Keratinocyte (primary cell): ENCODE measurements around the gene AIFM3. TPM values are rescaled to one million over a fixed set of nuclear protein-coding genes. Genes with fewer than 3 reads are reported as not detected.

Source experiments
- DNase-seq: peaks from one replicate; pipeline ENCODE4 v3.0.0-alpha.2; 2011; ENCODE audit warnings: low read depth, missing footprints, low spot score
- FAIRE-seq: peaks from 2 replicates; lab custom pipeline; 2011; peaks lifted over from hg19 to GRCh38; lab: Jason Lieb, UNC
- H2AFZ ChIP-seq: 2 replicates; pipeline ENCODE4 v1.6.0; 2012; ENCODE audit warnings: low read length, control low read depth, inconsistent platforms; ENCODE audit not compliant: control insufficient read depth
- H3K27ac ChIP-seq: 2 replicates; pipeline ENCODE4 v1.5.1; 2011; ENCODE audit warnings: low read length; ENCODE audit not compliant: control insufficient read depth, insufficient read depth
- H3K27me3 ChIP-seq: 3 replicates; pipeline ENCODE4 v1.6.0; 2011; ENCODE audit warnings: low read length; ENCODE audit not compliant: control insufficient read depth, insufficient read depth; ENCODE audit errors: extremely low read depth
- H3K36me3 ChIP-seq, 2 experiments: 2 replicates in 1 of 2; 3 replicates in 1 of 2; pipeline ENCODE4 v1.5.1; 2011; ENCODE audit warnings: low read length in 2 of 2, mild to moderate bottlenecking in 1 of 2; ENCODE audit not compliant: control insufficient read depth in 2 of 2, insufficient read depth in 2 of 2; ENCODE audit errors: extremely low read depth in 1 of 2
- H3K4me1 ChIP-seq: 3 replicates; pipeline ENCODE4 v1.5.1; 2011; ENCODE audit warnings: low read length; ENCODE audit not compliant: control insufficient read depth, insufficient read depth; ENCODE audit errors: extremely low read depth
- H3K4me2 ChIP-seq: 3 replicates; pipeline ENCODE4 v1.6.0; 2011; ENCODE audit warnings: low read depth, low read length; ENCODE audit not compliant: control insufficient read depth, insufficient read depth; ENCODE audit errors: extremely low read depth
- H3K4me3 ChIP-seq, 3 experiments: fragments of 200-600 bp in 1 of 3; sonication (generic) in 1 of 3; 2 replicates in 2 of 3; 3 replicates in 1 of 3; pipeline ENCODE4 v1.5.1; 2011 to 2016; ENCODE audit warnings: low read length in 3 of 3, mild to moderate bottlenecking in 3 of 3, control low read depth in 2 of 3, inconsistent platforms in 1 of 3, low read depth in 1 of 3, mixed read lengths in 1 of 3, mixed run types in 1 of 3, moderate library complexity in 1 of 3; ENCODE audit not compliant: control insufficient read depth in 2 of 3, insufficient read depth in 2 of 3; ENCODE audit errors: extremely low read depth in 1 of 3
- H3K79me2 ChIP-seq: 2 replicates; pipeline ENCODE4 v1.6.0; 2012; ENCODE audit warnings: low read length; ENCODE audit not compliant: control insufficient read depth, insufficient read depth
- H3K9ac ChIP-seq: 3 replicates; pipeline ENCODE4 v1.6.0; 2011; ENCODE audit warnings: low read length; ENCODE audit not compliant: control insufficient read depth, insufficient read depth; ENCODE audit errors: extremely low read depth
- H3K9me1 ChIP-seq: 3 replicates; pipeline ENCODE4 v1.6.0; 2011; ENCODE audit warnings: low read length; ENCODE audit not compliant: control insufficient read depth, insufficient read depth; ENCODE audit errors: extremely low read depth
- H3K9me3 ChIP-seq: 2 replicates; pipeline ENCODE4 v1.5.1; 2012; ENCODE audit warnings: low read depth, low read length; ENCODE audit not compliant: control insufficient read depth
- H4K20me1 ChIP-seq: 3 replicates; pipeline ENCODE4 v1.6.0; 2011; ENCODE audit warnings: low read length; ENCODE audit not compliant: control insufficient read depth, insufficient read depth; ENCODE audit errors: extremely low read depth
- CTCF ChIP-seq, 3 experiments: IDR thresholded peaks in 1 of 3; conservative IDR thresholded peaks in 1 of 3; optimal IDR thresholded peaks in 1 of 3; 2 replicates in 2 of 3; 3 replicates in 1 of 3; pipeline versions ENCODE3 to v1.5.1; 2011; ENCODE audit warnings: low read length in 3 of 3, mild to moderate bottlenecking in 3 of 3, moderate library complexity in 2 of 3, control low read depth in 1 of 3, inconsistent platforms in 1 of 3; ENCODE audit not compliant: insufficient read depth in 2 of 3; ENCODE audit errors: extremely low read depth in 1 of 3
- EZH2 ChIP-seq: IDR thresholded peaks from one replicate; pipeline ENCODE4 v1.6.1; 2012; ENCODE audit warnings: inconsistent platforms, mild to moderate bottlenecking, low read length, moderate library complexity
- dilution Hi-C: fragments of 300-500 bp; cut with MboI; formaldehyde crosslinking; loops from one replicate; pipeline ENCODE4 v1.7.0; 2020; ENCODE audit warnings: low sequenced_read_pairs; ENCODE audit not compliant: extremely low pct_ligation_motif_present
- polyA plus RNA-seq, 5 experiments: library from polyadenylated mRNA; depleted of rRNA in 3 of 5; stranded (reverse) in 3 of 5; stranded (forward) in 1 of 5; unstranded in 1 of 5; fragments of >200 nt; gene quantifications; 1 replicate in 1 of 5; 2 replicates in 3 of 5; 3 replicates in 1 of 5; pipeline versions ENCODE4 v1.2.1 to v1.2.3, GENCODE V29; 2011 to 2012; ENCODE audit warnings: missing spikeins in 2 of 5, low read depth in 1 of 5, low replicate concordance in 1 of 5

The AIFM3 gene
- polyA plus RNA-seq, 1 donor (not counting 4 experiments of a cell fraction or from before 2014, with no cell fraction given): 0.59 TPM

DNA sequence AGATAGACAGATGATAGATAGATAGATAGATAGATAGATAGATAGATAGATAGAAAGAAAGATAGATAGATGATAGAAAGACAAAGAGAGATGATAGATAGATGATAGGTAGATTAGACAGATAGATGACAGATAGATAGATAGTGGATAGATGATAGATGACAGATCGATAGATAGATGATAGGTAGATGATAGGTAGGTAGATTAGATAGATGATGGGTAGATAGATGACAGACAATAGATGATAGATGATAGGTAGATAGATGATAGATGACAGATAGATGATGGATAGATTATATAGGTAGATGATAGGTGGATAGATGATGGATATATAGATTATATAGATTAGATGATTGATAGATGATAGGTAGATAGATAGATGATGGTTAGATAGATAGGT is 19.3 kb downstream of the AIFM3 start:
- Histone ChIP-seq H2AFZ (no peak overlapping the region), H3K27me3 (no peaks in the 10 kb centered on the region), H3K36me3 (peaks cover 29 to 32% of the 10 kb centered on the region in 2 experiments), H3K27ac (no peak overlapping the region), H3K79me2 (peaks cover 23% of the 10 kb centered on the region), H3K9me3 (no peaks in the 10 kb centered on the region), H3K9me1 (no peaks in the 10 kb centered on the region), H3K4me3 (no peak overlapping the region), H3K4me2 (no peak overlapping the region), H3K4me1 (peaks cover 11% of the 10 kb centered on the region), H4K20me1 (peaks cover 4% of the 10 kb centered on the region), H3K9ac (no peak overlapping the region)
- TF ChIP-seq EZH2: no peak
- no peak for TF ChIP-seq CTCF (optimal IDR thresholded peaks at IDR 0.05 in 1 of 3, IDR thresholded peaks at IDR 0.05 in 1 of 3, conservative IDR thresholded peaks at IDR 0.05 in 1 of 3; ENCODE audit: extremely low read depth in 1 of 3, insufficient read depth in 2 of 3, low read length in 3 of 3)
- DNase-seq: no peak
- dilution Hi-C loops: no loop called here
- FAIRE-seq: no peak

- dilution Hi-C loops: no loop called here
- peaks cover 33 to 41% of the 10 kb centered on the region in 2 experiments for H3K36me3 ChIP-seq
- no peaks in the 10 kb centered on the region for H3K9me3 ChIP-seq
Observed at GRCh38 chr22:20987375-20987774, 20.3 kb downstream of the AIFM3 start.

More at GRCh38 chr22:20987375-20987774, 20.3 kb downstream of the AIFM3 start:
- Histone ChIP-seq H3K9me1 (no peaks in the 10 kb centered on the region), H3K79me2 (peaks cover 21% of the 10 kb centered on the region), H3K4me3 (no peak overlapping the region), H2AFZ (no peak overlapping the region), H3K27ac (no peak overlapping the region), H3K4me1 (peaks cover 8% of the 10 kb centered on the region), H3K27me3 (no peaks in the 10 kb centered on the region), H3K9ac (no peak overlapping the region), H4K20me1 (peaks cover 4% of the 10 kb centered on the region), H3K4me2 (no peak overlapping the region)
- DNase-seq: no peak
- FAIRE-seq: no peak
- TF ChIP-seq EZH2: no peak
- no peak for TF ChIP-seq CTCF (optimal IDR thresholded peaks at IDR 0.05 in 1 of 3, IDR thresholded peaks at IDR 0.05 in 1 of 3, conservative IDR thresholded peaks at IDR 0.05 in 1 of 3; ENCODE audit: extremely low read depth in 1 of 3, insufficient read depth in 2 of 3, low read length in 3 of 3)
